ENCODE data around the gene KCNIP4.

DNA sequence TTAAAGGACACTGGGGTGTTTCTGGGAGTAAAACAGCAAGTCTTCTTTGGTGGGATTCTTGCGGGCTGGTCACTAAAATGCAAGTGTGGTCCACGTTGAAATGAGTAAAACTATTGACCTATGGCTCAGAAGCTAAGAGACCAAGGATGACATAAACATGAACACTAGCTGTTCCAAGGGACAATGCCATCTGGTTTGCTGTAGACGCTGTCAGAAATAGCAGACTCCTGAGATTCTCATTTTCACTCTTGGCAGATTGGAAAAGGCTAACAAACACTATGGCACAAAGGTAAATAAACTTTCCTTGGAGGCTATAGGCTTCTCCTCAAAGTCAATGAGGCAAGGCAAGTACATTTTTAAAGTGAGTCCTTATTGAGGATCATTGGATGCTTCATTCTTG lies 343.6 kb downstream of the KCNIP4 start:
- TF ChIP-seq POLR2A (IDR thresholded peaks at IDR 0.05), result no peak
- TF ChIP-seq, protein P1, sequence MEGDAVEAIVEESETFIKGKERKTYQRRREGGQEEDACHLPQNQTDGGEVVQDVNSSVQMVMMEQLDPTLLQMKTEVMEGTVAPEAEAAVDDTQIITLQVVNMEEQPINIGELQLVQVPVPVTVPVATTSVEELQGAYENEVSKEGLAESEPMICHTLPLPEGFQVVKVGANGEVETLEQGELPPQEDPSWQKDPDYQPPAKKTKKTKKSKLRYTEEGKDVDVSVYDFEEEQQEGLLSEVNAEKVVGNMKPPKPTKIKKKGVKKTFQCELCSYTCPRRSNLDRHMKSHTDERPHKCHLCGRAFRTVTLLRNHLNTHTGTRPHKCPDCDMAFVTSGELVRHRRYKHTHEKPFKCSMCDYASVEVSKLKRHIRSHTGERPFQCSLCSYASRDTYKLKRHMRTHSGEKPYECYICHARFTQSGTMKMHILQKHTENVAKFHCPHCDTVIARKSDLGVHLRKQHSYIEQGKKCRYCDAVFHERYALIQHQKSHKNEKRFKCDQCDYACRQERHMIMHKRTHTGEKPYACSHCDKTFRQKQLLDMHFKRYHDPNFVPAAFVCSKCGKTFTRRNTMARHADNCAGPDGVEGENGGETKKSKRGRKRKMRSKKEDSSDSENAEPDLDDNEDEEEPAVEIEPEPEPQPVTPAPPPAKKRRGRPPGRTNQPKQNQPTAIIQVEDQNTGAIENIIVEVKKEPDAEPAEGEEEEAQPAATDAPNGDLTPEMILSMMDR (IDR thresholded peaks at IDR 0.05), result no peak
